ENCODE data around the gene CACNB4.
A peak's percentile ranks its signal among the peaks of the same experiment; 100 is the strongest.
"Not testable (repeated sequence)": the region's sequence is repeated elsewhere in the genome, so short reads cannot be mapped to it uniquely, and the experiment has no call there.

Gene CACNB4

DNA sequence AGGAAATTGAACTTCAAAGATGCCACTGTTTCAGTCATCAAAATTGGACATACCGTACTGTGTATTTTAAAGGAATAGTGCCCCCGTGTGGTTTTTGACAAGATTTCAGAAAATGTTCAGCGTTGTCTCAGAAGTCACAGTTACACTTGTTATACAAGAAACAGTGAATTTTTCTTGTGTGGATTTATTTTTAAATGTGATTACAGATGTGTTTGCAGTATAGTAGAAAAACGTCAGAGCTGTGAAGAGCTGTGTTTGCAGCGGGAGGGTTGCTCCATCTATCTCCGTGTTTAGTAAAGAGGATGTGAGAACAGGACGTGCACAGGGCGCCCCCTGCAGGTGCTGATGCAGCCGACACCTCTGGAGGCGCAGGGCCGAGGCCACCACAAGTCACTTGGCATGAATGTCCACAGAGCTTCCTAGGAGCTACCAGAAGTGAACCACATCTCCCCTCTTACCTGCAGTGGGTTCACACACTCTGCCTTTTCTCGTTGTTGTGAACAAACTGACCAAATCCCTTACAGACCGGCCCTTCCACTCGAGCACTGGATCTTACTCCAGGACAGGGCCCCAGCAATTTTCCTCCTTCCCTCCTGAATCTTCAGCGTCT, 73.1 kb downstream of the CACNB4 start:
- peak; percentile 58 for DNase-seq (ENCODE audit: low read depth)
- TF ChIP-seq, protein P1, sequence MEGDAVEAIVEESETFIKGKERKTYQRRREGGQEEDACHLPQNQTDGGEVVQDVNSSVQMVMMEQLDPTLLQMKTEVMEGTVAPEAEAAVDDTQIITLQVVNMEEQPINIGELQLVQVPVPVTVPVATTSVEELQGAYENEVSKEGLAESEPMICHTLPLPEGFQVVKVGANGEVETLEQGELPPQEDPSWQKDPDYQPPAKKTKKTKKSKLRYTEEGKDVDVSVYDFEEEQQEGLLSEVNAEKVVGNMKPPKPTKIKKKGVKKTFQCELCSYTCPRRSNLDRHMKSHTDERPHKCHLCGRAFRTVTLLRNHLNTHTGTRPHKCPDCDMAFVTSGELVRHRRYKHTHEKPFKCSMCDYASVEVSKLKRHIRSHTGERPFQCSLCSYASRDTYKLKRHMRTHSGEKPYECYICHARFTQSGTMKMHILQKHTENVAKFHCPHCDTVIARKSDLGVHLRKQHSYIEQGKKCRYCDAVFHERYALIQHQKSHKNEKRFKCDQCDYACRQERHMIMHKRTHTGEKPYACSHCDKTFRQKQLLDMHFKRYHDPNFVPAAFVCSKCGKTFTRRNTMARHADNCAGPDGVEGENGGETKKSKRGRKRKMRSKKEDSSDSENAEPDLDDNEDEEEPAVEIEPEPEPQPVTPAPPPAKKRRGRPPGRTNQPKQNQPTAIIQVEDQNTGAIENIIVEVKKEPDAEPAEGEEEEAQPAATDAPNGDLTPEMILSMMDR (IDR thresholded peaks at IDR 0.05; ENCODE audit: low read depth, low read length, missing control alignments): peak; percentile 93
- H3K4me3 ChIP-seq (ENCODE audit: low read depth, low read length): no peak overlapping the region; the same call in 1 of the 2 replicates

DNA sequence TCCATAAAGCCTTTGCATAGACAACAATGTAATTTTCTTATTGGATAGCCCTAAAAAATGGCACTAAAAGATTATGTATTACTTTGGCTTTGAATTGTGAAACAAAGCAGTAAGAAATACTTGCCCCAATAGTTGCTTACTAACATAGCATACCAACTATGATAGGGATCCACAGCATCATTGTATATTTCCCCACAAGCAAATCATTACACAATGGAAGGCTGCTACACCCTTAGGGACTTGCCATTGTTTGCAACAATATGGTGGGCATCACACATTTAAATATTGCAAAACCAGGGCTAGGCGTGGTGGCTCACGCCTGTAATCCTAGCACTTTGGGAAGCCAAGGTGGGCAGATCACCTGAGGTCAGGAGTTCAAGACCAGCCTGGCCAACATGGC, 74.4 kb downstream of the CACNB4 start:
- DNase-seq (ENCODE audit: low read depth): no peak
- TF ChIP-seq, protein P1 (IDR thresholded peaks at IDR 0.05; ENCODE audit: low read depth, low read length, missing control alignments): no peak

DNA sequence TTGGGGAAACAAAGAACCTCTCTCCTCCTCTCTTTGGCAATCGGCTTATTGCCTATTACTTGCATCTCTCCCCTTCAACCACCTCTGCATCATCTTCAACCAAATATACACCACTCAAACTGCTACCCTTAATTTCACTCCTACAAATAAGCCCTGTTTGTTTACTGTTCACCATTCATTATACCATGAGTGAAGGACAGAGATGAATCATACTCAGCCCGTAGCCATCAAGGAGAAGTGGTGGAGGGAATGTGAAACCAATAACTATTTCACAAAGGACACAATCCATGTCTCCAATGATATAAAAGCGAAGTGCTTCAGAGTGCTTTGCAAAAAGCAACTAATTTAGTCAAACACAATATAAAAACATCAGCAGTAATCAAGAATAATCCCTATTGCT, 76.8 kb downstream of the CACNB4 start:
- TF ChIP-seq, protein P1 (IDR thresholded peaks at IDR 0.05; ENCODE audit: low read depth, low read length, missing control alignments): no peak
- no peak for DNase-seq (ENCODE audit: low read depth)
- no peak overlapping the region for H3K4me3 ChIP-seq (ENCODE audit: low read depth, low read length)

More for the DNA sequence above, 74.4 kb downstream of the CACNB4 start:
- H3K4me3 ChIP-seq (ENCODE audit: low read depth, low read length): no peak overlapping the region

DNA sequence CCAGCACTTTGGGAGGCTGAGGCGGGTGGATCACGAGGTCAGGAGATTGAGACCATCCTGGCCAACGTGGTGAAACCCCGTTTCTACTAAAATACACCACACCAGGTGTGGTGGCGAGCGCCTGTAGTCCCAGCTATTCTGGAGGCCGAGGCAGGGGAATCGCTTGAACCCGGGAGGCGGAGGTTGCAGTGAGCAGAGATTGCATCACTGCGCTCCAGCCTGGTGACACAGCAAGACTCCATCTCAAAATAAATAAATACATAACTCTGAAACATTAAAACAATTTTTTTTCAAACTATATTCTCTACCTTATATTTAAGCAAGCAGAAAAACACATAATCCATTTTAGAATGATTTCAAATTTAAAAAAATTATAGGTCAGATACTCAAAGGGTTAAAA, 77.8 kb downstream of the CACNB4 start:
- DNase-seq (ENCODE audit: low read depth); H3K4me3 ChIP-seq (ENCODE audit: low read depth, low read length): not testable (repeated sequence)

DNA sequence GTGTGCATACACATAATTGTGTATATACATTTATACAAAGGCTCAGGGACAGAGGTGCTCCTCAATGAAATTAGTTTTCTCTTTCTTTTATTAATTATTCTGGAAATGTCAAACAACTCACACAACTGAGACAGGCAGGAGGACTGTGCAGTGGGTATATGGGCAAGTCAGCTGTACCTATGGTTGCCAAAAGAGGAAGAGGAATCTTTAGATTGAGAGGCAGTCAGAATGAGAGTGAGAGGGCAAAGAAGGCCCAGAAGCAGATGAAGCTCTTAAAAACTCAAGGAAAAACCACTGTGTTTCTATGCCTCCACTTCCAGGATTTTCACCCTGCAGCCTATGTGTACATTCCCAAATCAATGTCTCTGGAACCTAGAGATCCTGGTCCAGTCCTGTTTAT, 79.1 kb downstream of the CACNB4 start:
- H3K4me3 ChIP-seq (ENCODE audit: low read depth, low read length): no peak overlapping the region
- TF ChIP-seq, protein P1 (IDR thresholded peaks at IDR 0.05; ENCODE audit: low read depth, low read length, missing control alignments): no peak
- no peak for DNase-seq (ENCODE audit: low read depth)

DNA sequence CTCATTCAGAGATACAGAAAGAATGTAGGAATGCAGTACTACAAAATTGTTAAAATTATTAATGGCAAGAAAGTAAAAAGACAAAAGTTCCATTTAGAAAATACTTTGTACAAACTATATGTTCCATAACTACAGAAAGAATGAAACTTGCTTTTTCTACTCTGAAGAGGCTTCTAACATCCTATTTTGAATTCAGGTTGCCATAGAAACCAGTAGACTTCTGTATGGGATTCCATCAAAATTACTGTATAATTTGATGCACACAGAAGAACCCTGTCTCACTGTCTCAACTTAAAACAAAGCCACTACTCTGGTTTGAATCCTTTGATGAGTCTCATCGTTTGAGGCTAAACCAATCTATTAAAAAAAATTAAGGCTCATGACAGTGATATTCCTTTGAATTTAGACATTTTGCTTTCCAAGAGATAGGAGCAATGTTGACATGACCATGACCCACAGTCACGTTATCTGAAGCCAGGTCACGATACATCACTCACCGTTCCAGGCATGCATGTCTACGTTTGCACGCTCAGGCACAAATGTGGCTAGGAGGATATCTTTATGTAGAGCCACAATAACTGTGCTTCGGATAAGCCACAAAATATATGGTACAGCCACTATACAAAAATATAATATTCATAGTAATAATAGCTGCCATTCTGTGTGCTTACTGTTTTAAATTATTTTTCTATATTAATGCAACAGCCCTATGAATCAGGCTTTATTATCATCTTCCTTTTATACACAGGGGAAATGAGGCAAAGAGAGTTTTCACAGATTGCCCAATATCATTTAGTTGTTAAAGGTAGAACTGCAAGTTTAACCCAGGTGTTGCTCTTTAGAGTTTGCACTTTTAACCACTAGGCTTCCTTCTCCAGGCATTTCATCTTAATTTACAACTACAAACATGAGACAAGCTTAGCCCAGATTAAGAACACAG, 82.4 kb downstream of the CACNB4 start:
- TF ChIP-seq, protein P1 (IDR thresholded peaks at IDR 0.05; ENCODE audit: low read depth, low read length, missing control alignments): no peak
- no peak for DNase-seq (ENCODE audit: low read depth)
- H3K4me3 ChIP-seq (ENCODE audit: low read depth, low read length): no peak overlapping the region

DNA sequence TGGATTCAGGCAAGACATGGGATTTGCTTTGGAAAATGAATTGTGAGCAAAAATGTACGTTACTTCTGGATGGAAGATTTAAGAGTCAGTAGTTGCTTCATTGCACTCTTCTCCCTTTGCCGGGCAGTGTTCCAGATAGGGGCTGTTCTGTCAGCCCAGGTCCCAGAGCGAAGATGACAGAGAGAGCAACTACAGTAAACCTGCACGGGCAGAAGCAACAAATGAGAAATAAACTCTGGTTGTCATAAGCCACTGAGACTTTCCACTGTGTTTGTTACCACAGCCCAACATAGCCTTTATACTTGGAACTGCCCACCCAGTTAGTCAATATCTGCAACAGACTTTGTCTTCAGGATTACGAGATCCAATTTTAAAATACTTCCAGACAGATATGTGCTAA, 83.3 kb downstream of the CACNB4 start:
- no peak overlapping the region for H3K4me3 ChIP-seq (ENCODE audit: low read depth, low read length)
- TF ChIP-seq, protein P1 (IDR thresholded peaks at IDR 0.05; ENCODE audit: low read depth, low read length, missing control alignments): no peak
- DNase-seq (ENCODE audit: low read depth): no peak

Data from GM12864 (cell line).